NCI-H524 (cell line): Measurements from ENCODE around the gene AKAP9.
"Not testable (repeated sequence)": the region's sequence is repeated elsewhere in the genome, so short reads cannot be mapped to it uniquely, and the experiment has no call there.

ENCODE experiments used
- DNase-seq, 2 experiments: peaks; one replicate each; lab custom pipeline; 2025; lab: John Stamatoyannopoulos, UW

Gene AKAP9

GRCh38 chr7:92134271-92135051 lies 193.8 kb downstream of the AKAP9 start, which contains the start of gene CYP51A1:
CYP51A1 (minus strand) TSS chr7:92134477; CDS start chr7:92134364, 113 bp downstream.
- DNase-seq, result peak; percentile 91 to 92

GRCh38 chr7:92135052-92135889 lies 194.6 kb downstream of the AKAP9 start:
- peak in 1 of 2 experiments; percentile 26 for DNase-seq

GRCh38 chr7:92137557-92137956 lies 196.9 kb downstream of the AKAP9 start:
- DNase-seq, result no peak

- no peak for DNase-seq
These were observed 200.5 kb downstream of the AKAP9 start for GRCh38 chr7:92141161-92141560.

GRCh38 chr7:92142791-92143190 lies 202.1 kb downstream of the AKAP9 start:
- DNase-seq, result not testable (repeated sequence)

- DNase-seq, result not testable (repeated sequence)
These were observed 202.7 kb downstream of the AKAP9 start for GRCh38 chr7:92143192-92143880.

- DNase-seq, result no peak
These were observed 209.1 kb downstream of the AKAP9 start for GRCh38 chr7:92149736-92150239.

GRCh38 chr7:92150450-92151017 lies 209.9 kb downstream of the AKAP9 start:
- peak; percentile 9 to 74 for DNase-seq

- DNase-seq, result no peak
These were observed 214.6 kb downstream of the AKAP9 start for GRCh38 chr7:92155108-92155739.

- peak; percentile 15 to 72 for DNase-seq
These were observed 216.3 kb downstream of the AKAP9 start for GRCh38 chr7:92156990-92157389.

- DNase-seq, result no peak
These were observed 218.3 kb downstream of the AKAP9 start for GRCh38 chr7:92158660-92159575.
